HepG2 (cell line): ENCODE measurements around the gene OR2L8. TPM values are rescaled to one million over a fixed set of nuclear protein-coding genes. Genes with fewer than 3 reads are reported as not detected.

Source experiments
- ATAC-seq: fragments of 200-7000 bp; cut with Tn5 transposase; 3 replicates; pipeline ENCODE4 v1.9.1; 2020; ENCODE audit warnings: mild to moderate bottlenecking, moderate library complexity
- BruUV-seq: library from RNA; stranded (reverse); fragments of 400-500 nt; replicated peaks from 2 replicates; lab custom pipeline; 2021; lab: Mats Ljungman, UMichigan
- CTCF ChIA-PET: fragments of 300-600 bp; formaldehyde crosslinking; extraction: SDS; loops from one replicate; lab custom pipeline; 2021; ENCODE audit warnings: low total read pairs, inconsistent platforms, low intra/inter-chr PET ratio; lab: Yijun Ruan, JAX
- POLR2A ChIA-PET: fragments of 350-600 bp; sonication (Branson Sonifier 250); formaldehyde crosslinking; loops from one replicate; lab custom pipeline; 2020; ENCODE audit warnings: antibody characterized with exemption, inconsistent platforms; lab: Yijun Ruan, JAX
- DNase-seq: peaks from one replicate; pipeline ENCODE4 v3.0.0-alpha.2; 2015; ENCODE audit warnings: low spot score
- FAIRE-seq: peaks from 3 replicates; lab custom pipeline; 2011; peaks lifted over from hg19 to GRCh38; lab: Jason Lieb, UNC
- H2AFZ ChIP-seq: one replicate; pipeline ENCODE4 v1.6.1; 2011; ENCODE audit warnings: low read length, inconsistent platforms
- H3K27ac ChIP-seq: fragments of 300-600 bp; 3 replicates; pipeline ENCODE4 v1.8.0; 2011; ENCODE audit warnings: mixed run types, mild to moderate bottlenecking, mixed read lengths, low read length, inconsistent platforms; ENCODE audit not compliant: insufficient read depth; ENCODE audit errors: extremely low read length
- H3K27me3 ChIP-seq, 2 experiments: fragments of 200-600 bp in 1 of 2; 2 replicates in 1 of 2; 3 replicates in 1 of 2; pipeline versions ENCODE4 v1.6.0 to v1.8.0; 2011; ENCODE audit warnings: low read length in 2 of 2, mild to moderate bottlenecking in 2 of 2, moderate library complexity in 2 of 2, inconsistent platforms in 1 of 2; ENCODE audit not compliant: insufficient read depth in 2 of 2, control insufficient read depth in 1 of 2
- H3K36me3 ChIP-seq, 2 experiments: fragments of 200-600 bp in 1 of 2; replicated peaks in 1 of 2; 2 replicates in 1 of 2; 3 replicates in 1 of 2; pipeline versions ENCODE4 v1.5.1 to v1.8.0; 2011; ENCODE audit warnings: low read length in 2 of 2, inconsistent platforms in 1 of 2; ENCODE audit not compliant: insufficient read depth in 2 of 2, control insufficient read depth in 1 of 2
- H3K4me1 ChIP-seq: 2 replicates; pipeline ENCODE4 v1.5.1; 2012; ENCODE audit warnings: low read length, inconsistent platforms; ENCODE audit not compliant: insufficient read depth
- H3K4me2 ChIP-seq: 2 replicates; pipeline ENCODE4 v1.6.0; 2011; ENCODE audit warnings: low read depth, low read length, inconsistent platforms
- H3K4me3 ChIP-seq, 3 experiments: fragments of 200-600 bp in 1 of 3; sonication (generic), shearing (Covaris generic) in 1 of 3; replicated peaks in 1 of 3; 2 replicates each; pipeline ENCODE4 v1.5.1; 2011 to 2016; ENCODE audit warnings: low read length in 3 of 3, inconsistent platforms in 2 of 3, low read depth in 2 of 3, mild to moderate bottlenecking in 2 of 3, control low read depth in 1 of 3, mixed read lengths in 1 of 3; ENCODE audit not compliant: insufficient read depth in 1 of 3
- H3K79me2 ChIP-seq: one replicate; pipeline ENCODE4 v1.6.1; 2011; ENCODE audit warnings: low read length, inconsistent platforms; ENCODE audit not compliant: insufficient read depth
- H3K9ac ChIP-seq: 2 replicates; pipeline ENCODE4 v1.6.0; 2011; ENCODE audit warnings: mild to moderate bottlenecking, low read depth, low read length, inconsistent platforms; ENCODE audit not compliant: insufficient read depth
- H3K9me3 ChIP-seq: 2 replicates; pipeline ENCODE4 v1.5.1; 2012; ENCODE audit warnings: mild to moderate bottlenecking, low read length
- H4K20me1 ChIP-seq: 2 replicates; pipeline ENCODE4 v1.6.0; 2011; ENCODE audit warnings: inconsistent platforms, mild to moderate bottlenecking, low read length, moderate library complexity; ENCODE audit not compliant: insufficient read depth
- ASH2L ChIP-seq: fragments of 300-600, 200-600 bp; sonication (generic); IDR thresholded peaks from 2 replicates; pipeline ENCODE4 v1.7.0; 2017; ENCODE audit warnings: low read depth, mild to moderate bottlenecking, moderate library complexity, mixed read lengths, low read length; ENCODE audit not compliant: insufficient read length
- DNMT1 ChIP-seq: sonication (generic); formaldehyde crosslinking; IDR thresholded peaks from 2 replicates; pipeline ENCODE4 v1.5.1; 2020; ENCODE audit warnings: mild to moderate bottlenecking, missing genetic modification reagents
- HNF1B ChIP-seq: sonication (generic); formaldehyde crosslinking; IDR thresholded peaks from 2 replicates; pipeline ENCODE4 v1.5.1; 2020; ENCODE audit warnings: mild to moderate bottlenecking, moderate library complexity, missing genetic modification reagents
- KMT2B ChIP-seq: IDR thresholded peaks from 2 replicates; pipeline ENCODE4 v1.6.1; 2016; ENCODE audit warnings: missing genetic modification reagents, missing compliant biosample characterization
- PPARG ChIP-seq: conservative IDR thresholded peaks from 2 replicates; pipeline ENCODE4 v1.6.1; 2016; ENCODE audit warnings: missing biosample characterization, missing genetic modification reagents
- RELA ChIP-seq: sonication (generic); formaldehyde crosslinking; IDR thresholded peaks from 2 replicates; pipeline ENCODE4 v1.4.0; 2020; ENCODE audit warnings: missing genetic modification reagents
- SCMH1 ChIP-seq: sonication (generic); formaldehyde crosslinking; IDR thresholded peaks from 2 replicates; pipeline ENCODE4 v1.9.0; 2021; ENCODE audit warnings: missing genetic modification reagents, mild to moderate bottlenecking, borderline replicate concordance
- SP4 ChIP-seq: sonication (generic); formaldehyde crosslinking; IDR thresholded peaks from 2 replicates; pipeline ENCODE4 v1.8.1; 2023; ENCODE audit warnings: mild to moderate bottlenecking, missing genetic modification reagents
- SYNCRIP ChIP-seq: fragments of 200-400 bp; formaldehyde crosslinking; IDR thresholded peaks from 2 replicates; pipeline ENCODE4 v1.6.1; 2018; ENCODE audit warnings: mild to moderate bottlenecking, low read depth, low read length; ENCODE audit not compliant: insufficient read depth
- THAP7 ChIP-seq: sonication (generic); formaldehyde crosslinking; IDR thresholded peaks from 2 replicates; pipeline ENCODE4 v1.8.1; 2023; ENCODE audit warnings: mild to moderate bottlenecking, missing genetic modification reagents
- U2AF1 ChIP-seq: fragments of 200-400 bp; formaldehyde crosslinking; optimal IDR thresholded peaks from 2 replicates; pipeline ENCODE3; 2017; ENCODE audit warnings: mild to moderate bottlenecking, low read depth, low read length
- ZNF143 ChIP-seq: sonication (generic); formaldehyde crosslinking; IDR thresholded peaks from 2 replicates; pipeline ENCODE4 v1.4.0; 2020; ENCODE audit warnings: missing genetic modification reagents
- ZNF20 ChIP-seq: sonication (generic); formaldehyde crosslinking; IDR thresholded peaks from 2 replicates; pipeline ENCODE4 v1.4.0; 2020; ENCODE audit warnings: mild to moderate bottlenecking, moderate library complexity, missing genetic modification reagents
- ZNF530 ChIP-seq: sonication (generic); formaldehyde crosslinking; IDR thresholded peaks from 2 replicates; pipeline ENCODE4 v1.5.0; 2020; ENCODE audit warnings: low read depth, mild to moderate bottlenecking, missing genetic modification reagents
- ZNF562 ChIP-seq: sonication (generic); formaldehyde crosslinking; IDR thresholded peaks from 2 replicates; pipeline ENCODE4 v1.8.0; 2022; ENCODE audit warnings: missing genetic modification reagents, borderline replicate concordance
- ZNF724P ChIP-seq: sonication (generic); formaldehyde crosslinking; IDR thresholded peaks from 2 replicates; pipeline ENCODE4 v1.8.0; 2022; ENCODE audit warnings: missing genetic modification reagents, borderline replicate concordance
- WGBS: methylation state at CpG from one replicate; pipeline ENCODE4 v1.1.6; 2017; ENCODE audit warnings: low lambda C conversion rate; 5-methylcytosine and 5-hydroxymethylcytosine counted together
- in situ Hi-C: cut with HindIII; loops from 2 replicates; pipeline ENCODE4 v1.10.0; 2017; ENCODE audit warnings: low pct_unique_long_range_greater_than_20kb; ENCODE audit not compliant: extremely low pct_ligation_motif_present
- intact Hi-C: fragments of 100-400 bp; cut with micrococcal nuclease; formaldehyde crosslinking; loops from one replicate; pipeline ENCODE4 v1.10.0; 2022; ENCODE audit not compliant: unreplicated experiment
- polyA plus RNA-seq, 8 experiments: library from polyadenylated mRNA; depleted of rRNA in 3 of 8; stranded (reverse) in 7 of 8; unstranded in 1 of 8; fragments of >200 nt; fragmentation: Illumina TruSeq in 4 of 8; extraction: Trizol in 4 of 8; gene quantifications; 2 replicates each; pipeline versions ENCODE4 v1.2.1 to v1.2.3, GENCODE V29; 2011 to 2016; ENCODE audit warnings: low read depth in 4 of 8, missing spikeins in 1 of 8, mixed read lengths in 1 of 8; ENCODE audit not compliant: insufficient read depth in 1 of 8
- total RNA-seq, 5 experiments: library from RNA; depleted of rRNA; stranded (reverse); fragments of >200 nt; fragmentation: Illumina TruSeq; extraction: Trizol; gene quantifications; 2 replicates each; pipeline ENCODE4 v1.2.3, GENCODE V29; 2016; ENCODE audit warnings: low read depth in 1 of 5

Gene OR2L8
- total and polyA plus RNA-seq, 2 of the 13 experiments (the other 11 are each of a cell fraction or from before 2014, with no cell fraction given), result not detected

GRCh38 chr1:247914941-247915662 is 33.6 kb upstream of the OR2L8 start:
- H4K20me1 ChIP-seq, result no peaks in the 10 kb centered on the region
- in situ Hi-C loops (no loop called here), intact Hi-C loops (no loop called here)
- TF ChIP-seq ZNF530 (CRISPR knock-in tag) (no peak), ASH2L (no peak), SCMH1 (no peak)
- TF ChIP-seq, all 625 proteins: peak for 0
- Histone ChIP-seq H3K27me3 (no peaks in the 10 kb centered on the region), H3K9ac (no peak overlapping the region), H3K4me2 (no peak overlapping the region), H3K4me3 (no peak overlapping the region), H3K27ac (no peak overlapping the region), H3K4me1 (no peaks in the 10 kb centered on the region), H3K36me3 (no peaks in the 10 kb centered on the region), H3K79me2 (no peaks in the 10 kb centered on the region), H3K9me3 (peaks cover 23% of the 10 kb centered on the region), H2AFZ (no peak overlapping the region)
- no peak for DNase-seq
- 38% methylated on average over 4 of the region's 4 CpGs for WGBS
- ChIA-PET POLR2A (no interaction called here), CTCF (no interaction called here)
- no TSS peak for BruUV-seq
- ATAC-seq, result no peak
- FAIRE-seq, result no peak

- CTCF ChIA-PET, result no interaction called here
- FAIRE-seq (no peak), DNase-seq (no peak), ATAC-seq (no peak)
- Histone ChIP-seq H3K4me2 (no peak within 1 kb of the TSS), H3K9me3 (peaks cover 5% of the 10 kb centered on the region; the same call in 1 of the 2 replicates), H3K9ac (no peak within 1 kb of the TSS), H4K20me1 (no peaks in the 10 kb centered on the region), H3K27ac (no peak within 1 kb of the TSS), H3K4me3 (no peak within 1 kb of the TSS), H2AFZ (no peak within 1 kb of the TSS), H3K27me3 (no peaks in the 10 kb centered on the region), H3K79me2 (no peaks in the 10 kb centered on the region), H3K36me3 (no peaks in the 10 kb centered on the region), H3K4me1 (no peaks in the 10 kb centered on the region)
- POLR2A ChIA-PET, result no interaction called here
- no peak for TF ChIP-seq ZNF20 (CRISPR knock-in tag)
- TF ChIP-seq KMT2B (CRISPR knock-in tag), result no peak
- no peak for TF ChIP-seq THAP7
- no peak for TF ChIP-seq SP4 (CRISPR knock-in tag)
- TF ChIP-seq DNMT1, result no peak
- no peak for TF ChIP-seq ZNF143 (CRISPR knock-in tag)
- no peak for TF ChIP-seq U2AF1
- no peak for TF ChIP-seq RELA (CRISPR knock-in tag)
- TF ChIP-seq SYNCRIP, result no peak
- TF ChIP-seq ZNF562 (CRISPR knock-in tag), result no peak
- no peak for TF ChIP-seq ZNF724P (CRISPR knock-in tag)
- TF ChIP-seq PPARG (CRISPR knock-in tag), result no peak
- no peak for TF ChIP-seq HNF1B (CRISPR knock-in tag)
- BruUV-seq, result no TSS peak
- intact Hi-C loops, result no loop called here
- in situ Hi-C loops, result no loop called here
- WGBS, result 23% methylated on average over 2 of the region's 2 CpGs
Measured at GRCh38 chr1:247919952-247920351, 28.7 kb upstream of the OR2L8 start, which contains the start of gene OR2T8. TSS of gene OR2T8 (plus strand) at chr1:247920252. CDS start at chr1:247921018, 766 bp downstream.
